GM12874 (cell line): ENCODE data around the gene ATG2A.

ENCODE experiments used
- TF ChIP-seq, protein P1 (sequence below): IDR thresholded peaks from 2 replicates; pipeline ENCODE4 v1.5.1; 2011; ENCODE audit warnings: low read depth, mild to moderate bottlenecking, control low read depth, low read length, moderate library complexity; ENCODE audit not compliant: insufficient read depth

Gene ATG2A

GRCh38 chr11:64931290-64931689 lies 14.3 kb upstream of the ATG2A start:
- TF ChIP-seq, protein P1, sequence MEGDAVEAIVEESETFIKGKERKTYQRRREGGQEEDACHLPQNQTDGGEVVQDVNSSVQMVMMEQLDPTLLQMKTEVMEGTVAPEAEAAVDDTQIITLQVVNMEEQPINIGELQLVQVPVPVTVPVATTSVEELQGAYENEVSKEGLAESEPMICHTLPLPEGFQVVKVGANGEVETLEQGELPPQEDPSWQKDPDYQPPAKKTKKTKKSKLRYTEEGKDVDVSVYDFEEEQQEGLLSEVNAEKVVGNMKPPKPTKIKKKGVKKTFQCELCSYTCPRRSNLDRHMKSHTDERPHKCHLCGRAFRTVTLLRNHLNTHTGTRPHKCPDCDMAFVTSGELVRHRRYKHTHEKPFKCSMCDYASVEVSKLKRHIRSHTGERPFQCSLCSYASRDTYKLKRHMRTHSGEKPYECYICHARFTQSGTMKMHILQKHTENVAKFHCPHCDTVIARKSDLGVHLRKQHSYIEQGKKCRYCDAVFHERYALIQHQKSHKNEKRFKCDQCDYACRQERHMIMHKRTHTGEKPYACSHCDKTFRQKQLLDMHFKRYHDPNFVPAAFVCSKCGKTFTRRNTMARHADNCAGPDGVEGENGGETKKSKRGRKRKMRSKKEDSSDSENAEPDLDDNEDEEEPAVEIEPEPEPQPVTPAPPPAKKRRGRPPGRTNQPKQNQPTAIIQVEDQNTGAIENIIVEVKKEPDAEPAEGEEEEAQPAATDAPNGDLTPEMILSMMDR = no peak

DNA sequence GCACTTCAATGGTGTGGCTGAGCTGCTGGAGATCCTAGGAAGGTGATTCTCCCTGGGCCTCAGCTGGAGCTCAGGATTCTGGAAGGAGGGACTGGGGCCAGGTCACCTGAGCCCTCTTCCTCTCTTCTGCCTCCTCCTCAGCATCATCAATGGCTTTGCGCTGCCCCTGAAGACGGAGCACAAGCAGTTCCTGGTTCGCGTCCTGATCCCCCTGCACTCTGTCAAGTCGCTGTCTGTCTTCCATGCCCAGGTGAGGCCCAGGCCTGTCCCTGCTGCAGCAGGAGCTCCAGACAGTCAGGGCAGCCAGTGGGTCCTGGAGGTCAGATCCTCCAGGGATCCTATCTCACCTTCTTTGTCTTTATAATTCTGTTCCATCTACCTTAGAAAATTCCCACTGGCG lies 13.3 kb upstream of the ATG2A start:
- TF ChIP-seq, protein P1 = no peak

- TF ChIP-seq, protein P1 = no peak
Observed at GRCh38 chr11:64929625-64930024, 12.6 kb upstream of the ATG2A start.

DNA sequence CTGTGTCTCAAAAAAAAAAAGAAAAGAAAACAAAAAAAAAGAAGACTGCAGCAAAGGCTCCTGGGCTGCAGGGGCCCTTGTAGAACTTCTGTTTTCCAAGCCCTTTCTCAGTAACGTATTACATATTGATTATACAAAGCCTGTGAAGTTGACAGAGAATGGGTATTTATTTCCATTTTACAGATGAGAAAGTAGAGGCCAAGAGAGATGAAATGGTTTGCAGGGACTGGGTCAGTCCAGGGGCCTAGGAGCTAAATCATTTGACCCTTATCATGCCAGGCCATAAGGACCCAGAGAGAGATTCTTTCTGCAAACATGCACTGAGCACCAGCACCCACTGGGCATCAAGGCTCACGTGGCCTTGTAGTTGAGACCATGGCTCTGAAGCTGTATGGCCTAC lies 11.9 kb upstream of the ATG2A start:
- TF ChIP-seq, protein P1 = no peak

GRCh38 chr11:64926689-64927088 lies 9.7 kb upstream of the ATG2A start:
- TF ChIP-seq, protein P1 = no peak

GRCh38 chr11:64925536-64926436 lies 8.8 kb upstream of the ATG2A start:
- TF ChIP-seq, protein P1 = no peak

GRCh38 chr11:64924910-64925284 lies 7.9 kb upstream of the ATG2A start:
- TF ChIP-seq, protein P1 = no peak
